ENCODE data around the gene HSPBAP1.

DNA sequence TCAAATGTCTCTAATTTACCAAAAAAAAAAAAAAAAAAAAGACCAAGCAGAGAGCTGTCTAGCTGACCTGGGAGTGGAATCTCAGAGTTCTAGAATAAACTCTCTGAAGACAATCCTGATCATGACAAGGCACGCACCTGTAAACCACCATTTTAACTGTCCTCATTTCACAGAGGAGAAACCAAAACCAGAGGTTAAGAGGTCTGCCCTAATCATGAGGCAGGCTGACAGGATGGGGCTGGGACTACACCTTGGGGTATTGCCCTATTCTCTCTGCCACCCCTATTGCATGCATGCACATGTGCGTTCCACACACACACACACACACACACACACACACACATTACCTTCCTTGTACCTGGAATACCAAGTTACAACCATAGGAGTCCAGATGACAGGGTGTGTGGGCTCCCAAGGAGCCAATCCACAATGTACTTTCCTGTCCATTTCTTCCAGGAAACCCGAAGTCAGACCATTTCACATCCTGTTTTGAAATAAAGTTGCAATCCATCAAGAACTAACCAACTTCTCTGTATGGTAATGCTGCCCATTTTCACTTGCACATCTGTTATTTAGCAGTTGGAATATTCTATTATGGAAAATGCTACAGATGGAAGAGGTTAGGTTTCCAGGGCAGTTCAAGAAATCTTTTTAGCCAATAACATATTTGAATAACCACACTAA lies 34.6 kb downstream of the HSPBAP1 start:
- TF ChIP-seq, protein P1, sequence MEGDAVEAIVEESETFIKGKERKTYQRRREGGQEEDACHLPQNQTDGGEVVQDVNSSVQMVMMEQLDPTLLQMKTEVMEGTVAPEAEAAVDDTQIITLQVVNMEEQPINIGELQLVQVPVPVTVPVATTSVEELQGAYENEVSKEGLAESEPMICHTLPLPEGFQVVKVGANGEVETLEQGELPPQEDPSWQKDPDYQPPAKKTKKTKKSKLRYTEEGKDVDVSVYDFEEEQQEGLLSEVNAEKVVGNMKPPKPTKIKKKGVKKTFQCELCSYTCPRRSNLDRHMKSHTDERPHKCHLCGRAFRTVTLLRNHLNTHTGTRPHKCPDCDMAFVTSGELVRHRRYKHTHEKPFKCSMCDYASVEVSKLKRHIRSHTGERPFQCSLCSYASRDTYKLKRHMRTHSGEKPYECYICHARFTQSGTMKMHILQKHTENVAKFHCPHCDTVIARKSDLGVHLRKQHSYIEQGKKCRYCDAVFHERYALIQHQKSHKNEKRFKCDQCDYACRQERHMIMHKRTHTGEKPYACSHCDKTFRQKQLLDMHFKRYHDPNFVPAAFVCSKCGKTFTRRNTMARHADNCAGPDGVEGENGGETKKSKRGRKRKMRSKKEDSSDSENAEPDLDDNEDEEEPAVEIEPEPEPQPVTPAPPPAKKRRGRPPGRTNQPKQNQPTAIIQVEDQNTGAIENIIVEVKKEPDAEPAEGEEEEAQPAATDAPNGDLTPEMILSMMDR (IDR thresholded peaks at IDR 0.05): no peak
- TF ChIP-seq POLR2A (IDR thresholded peaks at IDR 0.05): no peak
